IMR-90 (cell line): ENCODE data around the gene ATP5MC3. TPM values are rescaled to one million over a fixed set of nuclear protein-coding genes. Genes with fewer than 3 reads are reported as not detected.

Experiments
- ATAC-seq: fragments of 200-7000 bp; cut with Tn5 transposase; 2 replicates; pipeline ENCODE4 v1.9.1; 2020; ENCODE audit warnings: low read depth, mild to moderate bottlenecking, moderate library complexity
- BruUV-seq: library from RNA; stranded (reverse); fragments of 400-500 nt; replicated peaks from 2 replicates; lab custom pipeline; 2021; lab: Mats Ljungman, UMichigan
- CTCF ChIA-PET: fragments of 300-600 bp; formaldehyde crosslinking; extraction: SDS; loops from one replicate; lab custom pipeline; 2021; ENCODE audit warnings: antibody characterized with exemption; lab: Yijun Ruan, JAX
- POLR2A ChIA-PET: fragments of 300-600 bp; sonication (Branson Sonifier 250); formaldehyde crosslinking; loops from one replicate; lab custom pipeline; 2022; ENCODE audit warnings: antibody characterized with exemption; ENCODE audit not compliant: unreplicated experiment; lab: Charles Lee
- DNase-seq: peaks from one replicate; pipeline ENCODE4 v3.0.0; 2013
- H2AFZ ChIP-seq: replicated peaks from 2 replicates; pipeline ENCODE3; 2013; ENCODE audit warnings: low read length, mild to moderate bottlenecking; ENCODE audit not compliant: poor library complexity
- H2AK5ac ChIP-seq: 2 replicates; pipeline ENCODE4 v1.6.1; 2013; ENCODE audit warnings: low read depth, low read length, inconsistent platforms
- H2AK9ac ChIP-seq: replicated peaks from 2 replicates; pipeline ENCODE3; 2013; ENCODE audit warnings: mild to moderate bottlenecking, low read depth, low read length, moderate library complexity; ENCODE audit not compliant: poor library complexity
- H2BK120ac ChIP-seq: 2 replicates; pipeline ENCODE4 v1.6.1; 2013; ENCODE audit warnings: low read depth, low read length, inconsistent platforms
- H2BK15ac ChIP-seq: 3 replicates; pipeline ENCODE4 v1.6.1; 2013; ENCODE audit warnings: low read depth, low read length, inconsistent platforms
- H2BK20ac ChIP-seq: 2 replicates; pipeline ENCODE4 v1.6.1; 2013; ENCODE audit warnings: low read depth, mild to moderate bottlenecking, inconsistent platforms, low read length, moderate library complexity
- H2BK5ac ChIP-seq: 2 replicates; pipeline ENCODE4 v1.6.1; 2013; ENCODE audit warnings: mild to moderate bottlenecking, low read depth, low read length, inconsistent platforms; ENCODE audit not compliant: poor library complexity, severe bottlenecking
- H3K14ac ChIP-seq: replicated peaks from 2 replicates; pipeline ENCODE4 v1.6.1; 2013; ENCODE audit warnings: low read depth, low read length, inconsistent platforms
- H3K18ac ChIP-seq: 2 replicates; pipeline ENCODE4 v1.6.1; 2013; ENCODE audit warnings: low read depth, low read length, control low read depth
- H3K23ac ChIP-seq: 2 replicates; pipeline ENCODE4 v1.6.1; 2013; ENCODE audit warnings: low read depth, low read length, inconsistent platforms
- H3K27ac ChIP-seq: 2 replicates; pipeline ENCODE4 v1.5.1; 2013; ENCODE audit warnings: mild to moderate bottlenecking, control low read depth, low read length; ENCODE audit not compliant: insufficient read depth
- H3K27me3 ChIP-seq: 2 replicates; pipeline ENCODE4 v1.6.1; 2013; ENCODE audit warnings: low read length; ENCODE audit not compliant: control insufficient read depth, insufficient read depth
- H3K36me3 ChIP-seq: 2 replicates; pipeline ENCODE4 v1.6.1; 2013; ENCODE audit warnings: low read length, mixed read lengths; ENCODE audit not compliant: control insufficient read depth, insufficient read depth
- H3K4ac ChIP-seq: 2 replicates; pipeline ENCODE4 v1.6.1; 2013; ENCODE audit warnings: low read depth, low read length, inconsistent platforms
- H3K4me1 ChIP-seq: 2 replicates; pipeline ENCODE4 v1.6.1; 2013; ENCODE audit warnings: low read length, mixed read lengths; ENCODE audit not compliant: control insufficient read depth, insufficient read depth
- H3K4me2 ChIP-seq: 2 replicates; pipeline ENCODE4 v1.6.1; 2013; ENCODE audit warnings: low read depth, mild to moderate bottlenecking, control low read depth, low read length, moderate library complexity
- H3K4me3 ChIP-seq: 2 replicates; pipeline ENCODE4 v1.5.1; 2013; ENCODE audit warnings: low read depth, mild to moderate bottlenecking, control low read depth, low read length, moderate library complexity; ENCODE audit not compliant: insufficient read depth
- H3K56ac ChIP-seq: 2 replicates; pipeline ENCODE4 v1.6.1; 2013; ENCODE audit warnings: low read length, inconsistent platforms; ENCODE audit not compliant: insufficient read depth; ENCODE audit errors: extremely low read depth
- H3K79me1 ChIP-seq, 2 experiments: 2 replicates each; pipeline ENCODE4 v1.6.1; 2013; ENCODE audit warnings: low read length in 2 of 2, inconsistent platforms in 1 of 2, low read depth in 1 of 2
- H3K9ac ChIP-seq: 2 replicates; pipeline ENCODE4 v1.6.1; 2013; ENCODE audit warnings: low read depth, low read length, control low read depth
- H3K9me1 ChIP-seq: 2 replicates; pipeline ENCODE4 v1.6.1; 2013; ENCODE audit warnings: low read length, inconsistent platforms; ENCODE audit not compliant: insufficient read depth
- H3K9me3 ChIP-seq: 2 replicates; pipeline ENCODE4 v1.6.1; 2013; ENCODE audit warnings: low read length; ENCODE audit not compliant: control insufficient read depth, insufficient read depth
- H4K20me1 ChIP-seq: 2 replicates; pipeline ENCODE4 v1.6.1; 2013; ENCODE audit warnings: low read length, inconsistent platforms; ENCODE audit not compliant: insufficient read depth
- H4K5ac ChIP-seq: 2 replicates; pipeline ENCODE4 v1.6.1; 2013; ENCODE audit warnings: mild to moderate bottlenecking, low read depth, low read length, control low read depth
- H4K8ac ChIP-seq, 2 experiments: 2 replicates each; pipeline ENCODE4 v1.6.1; 2013; ENCODE audit warnings: low read depth in 2 of 2, low read length in 2 of 2, control low read depth in 1 of 2, inconsistent platforms in 1 of 2
- H4K91ac ChIP-seq: 2 replicates; pipeline ENCODE4 v1.6.1; 2013; ENCODE audit warnings: low read depth, low read length, inconsistent platforms; ENCODE audit not compliant: insufficient read depth
- BHLHE40 ChIP-seq: fragments of 150-350 bp; IDR thresholded peaks from 2 replicates; pipeline ENCODE4 v1.6.1; 2016; ENCODE audit warnings: mild to moderate bottlenecking, low read depth, low read length
- CEBPB ChIP-seq: IDR thresholded peaks from 2 replicates; pipeline ENCODE4 v1.6.1; 2012; ENCODE audit warnings: low read depth, low read length, improper control_type of control experiment
- CHD1 ChIP-seq: IDR thresholded peaks from 2 replicates; pipeline ENCODE4 v1.6.1; 2012; ENCODE audit warnings: low read depth, low read length, improper control_type of control experiment
- ELK1 ChIP-seq: fragments of 150-350 bp; IDR thresholded peaks from 2 replicates; pipeline ENCODE4 v1.6.1; 2016; ENCODE audit warnings: low read depth, mild to moderate bottlenecking, low read length, moderate library complexity, borderline replicate concordance
- FOS ChIP-seq: fragments of 150-350 bp; IDR thresholded peaks from 2 replicates; pipeline ENCODE4 v1.6.1; 2016; ENCODE audit warnings: low read depth, low read length
- MAFK ChIP-seq: IDR thresholded peaks from 2 replicates; pipeline ENCODE4 v1.6.1; 2012; ENCODE audit warnings: low read depth, low read length, improper control_type of control experiment
- MAZ ChIP-seq: IDR thresholded peaks from 2 replicates; pipeline ENCODE4 v1.6.1; 2012; ENCODE audit warnings: low read depth, mild to moderate bottlenecking, low read length, improper control_type of control experiment, moderate library complexity, borderline replicate concordance
- MXI1 ChIP-seq: IDR thresholded peaks from 2 replicates; pipeline ENCODE4 v1.6.1; 2012; ENCODE audit warnings: low read depth, mild to moderate bottlenecking, low read length, moderate library complexity, borderline replicate concordance
- NFE2L2 ChIP-seq: fragments of 150-350 bp; IDR thresholded peaks from 2 replicates; pipeline ENCODE4 v1.6.1; 2016; ENCODE audit warnings: low read depth, mild to moderate bottlenecking, low read length
- POLR2A ChIP-seq: IDR thresholded peaks from 2 replicates; pipeline ENCODE4 v1.6.1; 2012; ENCODE audit warnings: mild to moderate bottlenecking, low read depth, low read length
- RAD21 ChIP-seq: IDR thresholded peaks from 2 replicates; pipeline ENCODE4 v1.6.1; 2012; ENCODE audit warnings: low read length, improper control_type of control experiment
- RCOR1 ChIP-seq: IDR thresholded peaks from 2 replicates; pipeline ENCODE4 v1.6.1; 2012; ENCODE audit warnings: mild to moderate bottlenecking, low read length, improper control_type of control experiment; ENCODE audit not compliant: insufficient replicate concordance
- RFX5 ChIP-seq: IDR thresholded peaks from 2 replicates; pipeline ENCODE4 v1.8.0; 2012; ENCODE audit warnings: low read depth, mild to moderate bottlenecking, low read length, moderate library complexity
- SMC3 ChIP-seq: fragments of 150-350 bp; IDR thresholded peaks from 2 replicates; pipeline ENCODE4 v1.6.1; 2016; ENCODE audit warnings: low read depth, mild to moderate bottlenecking, antibody characterized with exemption, low read length, moderate library complexity
- WGBS, 2 experiments: methylation state at CpG; one replicate each; pipeline versions ENCODE4 v1.1.5 to v1.1.7; 2013; ENCODE audit warnings: missing lambda C conversion rate in 2 of 2; ENCODE audit not compliant: insufficient read length in 1 of 2; ENCODE audit errors: extremely low coverage in 2 of 2; 5-methylcytosine and 5-hydroxymethylcytosine counted together
- dilution Hi-C: fragments of 300-500 bp; cut with HindIII; formaldehyde crosslinking; loops from one replicate; pipeline ENCODE4 v1.14.3; 2018; ENCODE audit warnings: low sequenced_read_pairs; ENCODE audit not compliant: unreplicated experiment
- in situ Hi-C: fragments of 300-500 bp; cut with MboI; formaldehyde crosslinking; loops from 3 replicates; pipeline ENCODE4 v1.14.3; 2019; ENCODE audit warnings: low sequenced_read_pairs, inconsistent platforms, mixed read lengths
- intact Hi-C: fragments of 100-400 bp; cut with micrococcal nuclease; formaldehyde crosslinking; loops from 2 replicates; pipeline ENCODE4 v1.10.0; 2022
- polyA plus RNA-seq, 3 experiments: library from polyadenylated mRNA; depleted of rRNA; stranded (reverse); fragments of >200 nt; gene quantifications; 2 replicates each; pipeline ENCODE4 v1.2.3, GENCODE V29; 2012; ENCODE audit warnings: low replicate concordance in 1 of 3
- total RNA-seq: library from RNA; depleted of rRNA; stranded (reverse); fragments of >200 nt; gene quantifications from 2 replicates; pipeline ENCODE4 v1.2.3, GENCODE V29; 2012
- TF ChIP-seq, protein P1 (sequence below): fragments of 150-350 bp; IDR thresholded peaks from 2 replicates; pipeline ENCODE4 v1.6.1; 2017; ENCODE audit warnings: mild to moderate bottlenecking, antibody characterized with exemption, low read length, low read depth
- TF ChIP-seq, protein P2 (sequence below): conservative IDR thresholded peaks from 2 replicates; pipeline ENCODE4 v1.5.1; 2012; ENCODE audit warnings: mild to moderate bottlenecking, low read depth, low read length, improper control_type of control experiment

Gene ATP5MC3
- total and polyA plus RNA-seq, 2 of the 4 experiments (the other 2 are of a cell fraction) = 167 to 365 TPM

- no peak overlapping the region for H2AK5ac ChIP-seq
- no peak overlapping the region for H3K56ac ChIP-seq
- intact Hi-C loops (no loop called here), in situ Hi-C loops (no loop called here), dilution Hi-C loops (no loop called here)
- no peak overlapping the region for H4K5ac ChIP-seq
- H3K27ac ChIP-seq = no peak overlapping the region
- CTCF ChIA-PET = no interaction called here
- 0 out of 2 replicates have a peak, but pooled peaks cover 3% of the 10 kb centered on the region for H4K20me1 ChIP-seq
- no peaks in the 10 kb centered on the region for H3K9me3 ChIP-seq
- BruUV-seq = no TSS peak
- POLR2A ChIA-PET = interaction anchor here (0.6 kb wide), 1 partner anchor 47 kb away, joined by 3 read pairs; no protein-coding TSS in a partner anchor
- no peak overlapping the region for H3K9ac ChIP-seq
- H2BK120ac ChIP-seq = no peak overlapping the region
- no peaks in the 10 kb centered on the region for H3K9me1 ChIP-seq
- no peak overlapping the region for H3K4me3 ChIP-seq
- H3K18ac ChIP-seq = no peak overlapping the region
- no peak overlapping the region for H2BK20ac ChIP-seq
- no peak overlapping the region for H3K14ac ChIP-seq
- DNase-seq = no peak
- H3K36me3 ChIP-seq = peaks cover 7% of the 10 kb centered on the region
- no peak overlapping the region for H4K91ac ChIP-seq
- peaks cover 0 to 13% of the 10 kb centered on the region in 2 experiments; a peak in 3 of 4 replicates for H3K79me1 ChIP-seq
- H3K23ac ChIP-seq = no peak overlapping the region
- no peak overlapping the region for H2BK15ac ChIP-seq
- TF ChIP-seq CHD1 (no peak), RAD21 (no peak), MAFK (no peak), MAZ (no peak), RFX5 (no peak), MXI1 (no peak), NFE2L2 (no peak), ELK1 (no peak), CEBPB (no peak), POLR2A (no peak), FOS (no peak), SMC3 (no peak), BHLHE40 (no peak), RCOR1 (no peak)
- TF ChIP-seq, protein P1, sequence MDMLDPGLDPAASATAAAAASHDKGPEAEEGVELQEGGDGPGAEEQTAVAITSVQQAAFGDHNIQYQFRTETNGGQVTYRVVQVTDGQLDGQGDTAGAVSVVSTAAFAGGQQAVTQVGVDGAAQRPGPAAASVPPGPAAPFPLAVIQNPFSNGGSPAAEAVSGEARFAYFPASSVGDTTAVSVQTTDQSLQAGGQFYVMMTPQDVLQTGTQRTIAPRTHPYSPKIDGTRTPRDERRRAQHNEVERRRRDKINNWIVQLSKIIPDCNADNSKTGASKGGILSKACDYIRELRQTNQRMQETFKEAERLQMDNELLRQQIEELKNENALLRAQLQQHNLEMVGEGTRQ = no peak
- TF ChIP-seq, protein P2, sequence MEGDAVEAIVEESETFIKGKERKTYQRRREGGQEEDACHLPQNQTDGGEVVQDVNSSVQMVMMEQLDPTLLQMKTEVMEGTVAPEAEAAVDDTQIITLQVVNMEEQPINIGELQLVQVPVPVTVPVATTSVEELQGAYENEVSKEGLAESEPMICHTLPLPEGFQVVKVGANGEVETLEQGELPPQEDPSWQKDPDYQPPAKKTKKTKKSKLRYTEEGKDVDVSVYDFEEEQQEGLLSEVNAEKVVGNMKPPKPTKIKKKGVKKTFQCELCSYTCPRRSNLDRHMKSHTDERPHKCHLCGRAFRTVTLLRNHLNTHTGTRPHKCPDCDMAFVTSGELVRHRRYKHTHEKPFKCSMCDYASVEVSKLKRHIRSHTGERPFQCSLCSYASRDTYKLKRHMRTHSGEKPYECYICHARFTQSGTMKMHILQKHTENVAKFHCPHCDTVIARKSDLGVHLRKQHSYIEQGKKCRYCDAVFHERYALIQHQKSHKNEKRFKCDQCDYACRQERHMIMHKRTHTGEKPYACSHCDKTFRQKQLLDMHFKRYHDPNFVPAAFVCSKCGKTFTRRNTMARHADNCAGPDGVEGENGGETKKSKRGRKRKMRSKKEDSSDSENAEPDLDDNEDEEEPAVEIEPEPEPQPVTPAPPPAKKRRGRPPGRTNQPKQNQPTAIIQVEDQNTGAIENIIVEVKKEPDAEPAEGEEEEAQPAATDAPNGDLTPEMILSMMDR = no peak
- H3K4ac ChIP-seq = no peak overlapping the region
- no peak overlapping the region for H2AK9ac ChIP-seq
- no peak overlapping the region for H2AFZ ChIP-seq
- no peaks in the 10 kb centered on the region for H3K27me3 ChIP-seq
- no CpG with 5 or more reads among the region's 2 CpGs for WGBS, 2 experiments
- no peak overlapping the region for H3K4me2 ChIP-seq
- H2BK5ac ChIP-seq = no peak overlapping the region
- no peaks in the 10 kb centered on the region for H3K4me1 ChIP-seq
- no peak for ATAC-seq
- no peak overlapping the region for H4K8ac ChIP-seq
Measured at GRCh38 chr2:175183674-175184073, 2.2 kb upstream of the ATP5MC3 start.
